Esophagus muscularis mucosa (tissue), 4 donors: ENCODE results near the gene CD1B.

Experiments
- CTCF ChIP-seq, 3 experiments: fragments of 200-600 bp in 2 of 3; fragments of 450-650 bp in 1 of 3; sonication (generic) in 2 of 3; IDR thresholded peaks; one replicate each; pipeline ENCODE4 v1.5.1; 2017 to 2019; ENCODE audit warnings: antibody characterized with exemption in 3 of 3, mild to moderate bottlenecking in 2 of 3, moderate library complexity in 1 of 3
- EP300 ChIP-seq: sonication (generic); formaldehyde crosslinking; IDR thresholded peaks from one replicate; pipeline ENCODE4 v1.6.1; 2017; ENCODE audit warnings: antibody characterized with exemption
- POLR2AphosphoS5 ChIP-seq, 2 donors: sonication (generic); formaldehyde crosslinking; IDR thresholded peaks; one replicate each; pipeline ENCODE4 v1.6.1; 2017; ENCODE audit warnings: antibody characterized with exemption in 2 of 2

GRCh38 chr1:158327481-158327880, 3.9 kb downstream of the CD1B start:
- TF ChIP-seq POLR2AphosphoS5 (IDR thresholded peaks at IDR 0.05) (no peak), CTCF (IDR thresholded peaks at IDR 0.05) (no peak), EP300 (no peak)
